Urothelium cell line (cell line): ENCODE measurements around the gene P2RY8.
"Not testable (repeated sequence)": the region's sequence is repeated elsewhere in the genome, so short reads cannot be mapped to it uniquely, and the experiment has no call there.

Experiments used
- DNase-seq: peaks from one replicate; pipeline ENCODE4 v3.0.0; 2011; ENCODE audit warnings: low spot score, mixed read lengths
- FAIRE-seq: peaks from 2 replicates; lab custom pipeline; 2011; peaks lifted over from hg19 to GRCh38; lab: Jason Lieb, UNC

P2RY8 gene

DNA sequence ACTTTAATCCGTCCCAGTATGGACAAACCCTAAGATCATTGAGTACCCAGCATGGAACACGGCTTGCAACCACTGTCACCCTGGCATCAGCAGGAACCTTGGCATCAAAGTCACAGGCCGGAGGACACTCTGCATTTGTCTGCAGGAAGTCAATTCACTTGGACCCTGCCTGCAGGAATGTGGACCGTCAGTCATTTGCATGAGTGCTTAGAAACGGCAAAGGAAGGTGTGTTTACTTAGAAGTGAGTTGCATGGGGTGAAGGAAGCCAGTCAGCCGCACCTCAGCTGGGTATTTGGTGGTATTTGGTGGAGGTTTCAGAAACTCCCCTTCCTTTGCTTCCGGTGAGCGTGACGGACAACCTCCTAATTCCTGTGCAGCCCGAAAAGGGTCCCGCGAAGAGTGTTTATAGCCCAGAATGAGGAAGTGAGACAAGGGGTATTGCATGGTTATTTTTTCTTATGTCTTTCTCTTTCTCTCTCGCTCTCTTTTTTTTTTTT lies 15.5 kb downstream of the P2RY8 start:
- DNase-seq = no peak
- FAIRE-seq = no peak

GRCh38 chrX:1520350-1520749 lies 16.6 kb downstream of the P2RY8 start:
- FAIRE-seq = no peak
- no peak for DNase-seq

DNA sequence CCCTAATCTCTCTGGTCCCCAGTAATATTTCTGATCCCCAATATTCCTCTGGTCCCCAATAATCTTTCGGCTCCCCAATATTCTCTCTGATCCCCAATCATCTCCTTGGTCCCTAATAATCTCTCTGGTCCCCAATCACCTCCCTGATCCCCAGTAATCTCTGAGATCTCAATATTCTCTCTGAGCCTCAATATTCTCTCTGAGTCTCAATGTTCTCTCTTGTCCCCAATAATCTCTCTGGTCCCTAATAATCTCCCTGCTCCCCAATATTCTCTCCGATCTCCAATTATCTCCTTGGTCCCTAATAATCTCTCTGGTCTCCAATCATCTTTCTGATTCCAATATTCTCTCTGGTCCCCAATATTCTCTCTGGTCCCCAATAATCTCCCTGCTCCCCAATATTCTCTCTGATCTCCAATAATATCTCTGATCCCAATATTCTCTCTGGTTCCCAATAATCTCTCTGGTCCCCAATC lies 17.9 kb downstream of the P2RY8 start:
- FAIRE-seq = no peak
- DNase-seq = no peak

DNA sequence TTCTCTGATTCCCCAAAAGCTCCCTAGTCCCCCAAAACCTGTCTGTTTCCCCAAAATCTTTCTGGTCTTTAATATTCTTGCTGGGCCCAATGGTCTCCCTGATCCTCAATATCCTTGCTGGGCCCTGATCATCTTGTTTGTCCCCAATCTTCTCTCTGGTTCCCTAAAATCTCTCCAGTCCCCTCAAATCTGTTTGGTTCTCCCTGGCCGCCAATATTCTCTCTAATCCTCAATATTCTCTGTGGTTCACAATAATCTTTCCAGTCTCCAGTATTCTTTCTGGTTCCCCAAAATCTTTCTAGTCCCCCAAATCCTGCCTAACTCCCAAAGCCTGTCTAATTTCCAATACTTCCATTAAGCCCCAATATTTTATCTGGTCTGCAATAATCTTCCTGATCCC lies 18.5 kb downstream of the P2RY8 start:
- DNase-seq = no peak
- FAIRE-seq = no peak

DNA sequence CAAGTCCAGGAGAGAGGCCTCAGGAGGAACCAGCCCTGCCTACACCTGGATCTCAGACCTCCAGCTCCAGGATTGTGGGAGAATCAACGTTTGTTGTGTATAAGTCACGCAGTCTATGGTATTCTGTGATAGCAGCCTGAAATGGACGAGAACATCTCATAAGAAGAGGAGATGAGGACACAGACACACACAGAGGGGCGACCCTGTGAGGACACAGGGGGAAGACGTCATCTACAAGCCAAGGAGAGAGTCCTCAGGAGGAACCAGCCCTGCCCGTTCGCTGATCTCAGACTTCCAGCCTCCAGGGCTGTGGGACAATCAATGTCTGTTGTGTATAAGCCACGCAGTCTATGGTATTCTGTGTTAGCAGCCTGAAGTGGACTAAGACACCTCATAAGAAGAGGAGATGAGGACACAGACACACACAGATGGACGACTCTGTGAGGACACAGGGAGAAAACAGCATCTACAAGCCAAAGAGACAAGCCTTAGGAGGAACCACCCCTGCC lies 20.3 kb downstream of the P2RY8 start:
- FAIRE-seq = no peak

DNA sequence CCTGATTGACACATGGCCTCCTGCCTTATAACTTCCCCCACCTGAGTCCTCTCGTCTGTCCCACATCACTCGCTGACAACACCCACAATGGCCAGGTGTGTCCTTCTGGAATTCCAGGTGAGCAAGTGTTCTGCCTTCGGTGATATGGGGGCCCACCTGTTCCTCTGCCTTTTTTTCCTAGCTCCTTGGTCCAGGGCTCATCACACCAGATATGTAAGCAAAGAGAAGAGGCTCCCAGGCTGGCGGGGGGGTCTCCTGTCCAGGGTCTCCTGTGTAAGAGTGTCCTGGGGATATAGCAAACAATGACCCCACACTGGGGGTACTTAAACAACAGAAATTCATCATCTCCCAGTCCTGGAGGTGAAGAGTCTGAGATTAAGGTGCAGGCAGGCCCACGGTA lies 25.2 kb downstream of the P2RY8 start:
- FAIRE-seq (no peak), DNase-seq (no peak)

More for the DNA sequence above, 20.3 kb downstream of the P2RY8 start:
- no peak for DNase-seq

DNA sequence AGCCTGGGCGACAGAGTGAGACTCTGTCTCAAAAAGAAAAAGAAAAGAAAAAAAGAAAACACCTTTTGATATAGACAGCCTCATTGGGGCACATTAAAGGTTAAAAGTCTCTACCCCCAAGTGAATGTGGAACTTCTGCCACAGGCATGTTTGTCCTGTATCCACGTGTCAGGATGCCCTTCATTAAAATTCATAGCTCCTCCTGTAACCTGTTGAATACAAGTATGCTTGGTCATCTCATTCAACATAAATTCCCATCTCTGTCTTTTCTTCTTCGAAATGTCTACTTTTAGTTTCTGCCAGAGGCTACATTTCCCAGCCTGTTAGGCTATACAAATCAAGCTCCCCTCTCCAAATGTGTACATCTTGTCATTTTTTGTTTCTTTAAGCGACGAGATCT lies 25.8 kb downstream of the P2RY8 start:
- FAIRE-seq (no peak), DNase-seq (no peak)

GRCh38 chrX:1507511-1508463 lies 29.2 kb downstream of the P2RY8 start:
- FAIRE-seq (no peak), DNase-seq (no peak)

DNA sequence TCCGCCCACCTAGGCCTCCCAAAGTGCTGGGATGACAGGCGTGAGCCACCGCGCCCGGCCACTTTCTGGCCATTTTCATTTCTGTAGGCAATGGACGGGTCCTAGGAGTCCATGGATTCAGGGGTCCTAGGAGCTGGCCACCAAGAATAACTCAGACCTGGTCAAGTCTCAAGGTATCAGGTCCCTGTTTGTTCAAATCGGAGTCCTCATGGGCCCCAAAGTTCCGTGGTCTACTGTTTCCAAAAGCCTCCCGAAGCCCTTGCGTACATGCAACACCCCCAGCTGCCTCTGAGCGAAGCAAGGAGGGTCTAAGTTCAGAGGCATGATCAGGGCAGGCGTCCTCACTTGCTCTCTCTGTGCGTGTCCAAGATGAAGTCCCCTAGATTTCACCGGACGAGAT lies 30.1 kb downstream of the P2RY8 start:
- FAIRE-seq (no peak), DNase-seq (no peak)

- DNase-seq (no peak), FAIRE-seq (no peak)
Observed at GRCh38 chrX:1502853-1503252, 34.1 kb downstream of the P2RY8 start.

DNA sequence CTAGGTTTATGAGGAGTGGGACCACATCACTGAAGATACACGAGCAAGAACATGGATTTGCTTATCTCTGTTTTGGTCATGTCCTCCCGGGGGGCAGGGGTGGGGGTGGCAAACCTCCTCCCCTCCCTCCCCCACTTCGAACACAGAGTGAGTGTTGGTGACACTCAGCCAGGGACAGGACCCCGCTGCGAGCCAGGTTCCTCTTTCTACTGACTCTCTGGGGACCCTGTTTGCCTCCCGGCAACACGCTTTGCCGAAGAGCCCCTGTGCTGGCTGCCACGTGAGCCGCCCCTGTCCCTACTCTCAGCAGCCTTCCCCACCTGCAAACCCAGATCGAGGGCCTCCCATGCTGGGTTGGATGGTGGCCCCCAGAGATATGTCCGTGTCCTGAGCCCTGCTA lies 34.7 kb downstream of the P2RY8 start:
- DNase-seq (no peak), FAIRE-seq (no peak)

- no peak for FAIRE-seq
- no peak for DNase-seq
Observed at GRCh38 chrX:1500701-1501624, 36.0 kb downstream of the P2RY8 start.

GRCh38 chrX:1496076-1496475 lies 40.9 kb downstream of the P2RY8 start:
- FAIRE-seq (no peak), DNase-seq (no peak)

GRCh38 chrX:1493877-1494510 lies 43.0 kb downstream of the P2RY8 start:
- DNase-seq = no peak
- FAIRE-seq = no peak

- no peak for DNase-seq
- FAIRE-seq = no peak
Observed at GRCh38 chrX:1493412-1493811, 43.6 kb downstream of the P2RY8 start.

- FAIRE-seq (no peak), DNase-seq (no peak)
Observed at GRCh38 chrX:1492421-1493012, 44.5 kb downstream of the P2RY8 start.

GRCh38 chrX:1491851-1492349 lies 45.1 kb downstream of the P2RY8 start:
- peak; percentile 33 for DNase-seq
- no peak for FAIRE-seq

GRCh38 chrX:1491248-1491647 lies 45.7 kb downstream of the P2RY8 start:
- DNase-seq, FAIRE-seq: not testable (repeated sequence)

DNA sequence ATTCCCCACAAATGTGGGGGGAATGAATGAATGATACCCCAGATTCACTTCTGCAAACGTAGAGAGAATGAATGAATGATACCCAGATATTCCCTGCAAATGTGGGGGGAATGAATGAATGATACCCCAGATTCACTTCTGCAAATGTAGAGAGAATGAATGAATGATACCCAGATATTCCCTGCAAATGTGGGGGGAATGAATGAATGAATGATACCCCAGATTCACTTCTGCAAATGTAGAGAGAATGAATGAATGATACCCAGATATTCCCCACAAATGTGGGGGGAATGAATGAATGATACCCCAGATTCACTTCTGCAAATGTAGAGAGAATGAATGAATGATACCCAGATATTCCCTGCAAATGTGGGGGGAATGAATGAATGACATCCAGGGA lies 46.3 kb downstream of the P2RY8 start:
- DNase-seq = not testable (repeated sequence)

GRCh38 chrX:1489354-1489753 lies 47.6 kb downstream of the P2RY8 start:
- not testable (repeated sequence) for FAIRE-seq

More for the DNA sequence above, 46.3 kb downstream of the P2RY8 start:
- not testable (repeated sequence) for FAIRE-seq

More at GRCh38 chrX:1489354-1489753, 47.6 kb downstream of the P2RY8 start:
- DNase-seq = not testable (repeated sequence)
